GM18505 (cell line): ENCODE data around the gene CISTR.

Experiments
- ATAC-seq: cut with Tn5 transposase; IDR thresholded peaks from one replicate; pipeline ENCODE4 v1.9.1; 2021; ENCODE audit not compliant: unreplicated experiment
- POLR2A ChIP-seq: IDR thresholded peaks from 4 replicates; pipeline ENCODE4 v1.6.1; 2011; ENCODE audit warnings: borderline replicate concordance; ENCODE audit not compliant: insufficient read depth, insufficient read length; ENCODE audit errors: extremely low read depth

The CISTR gene

DNA sequence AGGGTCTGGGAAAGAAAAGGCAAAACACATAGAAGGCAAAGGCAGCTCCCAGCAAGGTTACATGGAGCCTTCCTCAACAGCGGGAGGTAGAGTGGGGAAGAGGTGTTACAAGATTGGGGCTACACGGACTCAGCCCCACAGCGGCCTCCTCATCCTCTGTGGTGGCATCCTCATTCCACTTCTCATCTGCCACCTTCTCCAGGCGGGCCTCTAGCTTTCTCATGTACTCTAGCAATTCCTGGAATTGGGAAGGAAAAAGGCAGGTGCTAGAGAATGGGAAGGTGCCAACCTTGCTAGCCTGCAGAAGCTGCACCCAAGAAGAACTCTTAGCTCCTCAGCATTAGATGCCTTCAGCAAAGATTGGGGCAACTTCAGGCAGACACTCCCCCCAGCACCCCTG is 37.8 kb downstream of the CISTR start:
- TF ChIP-seq POLR2A = no peak
- ATAC-seq = no peak

DNA sequence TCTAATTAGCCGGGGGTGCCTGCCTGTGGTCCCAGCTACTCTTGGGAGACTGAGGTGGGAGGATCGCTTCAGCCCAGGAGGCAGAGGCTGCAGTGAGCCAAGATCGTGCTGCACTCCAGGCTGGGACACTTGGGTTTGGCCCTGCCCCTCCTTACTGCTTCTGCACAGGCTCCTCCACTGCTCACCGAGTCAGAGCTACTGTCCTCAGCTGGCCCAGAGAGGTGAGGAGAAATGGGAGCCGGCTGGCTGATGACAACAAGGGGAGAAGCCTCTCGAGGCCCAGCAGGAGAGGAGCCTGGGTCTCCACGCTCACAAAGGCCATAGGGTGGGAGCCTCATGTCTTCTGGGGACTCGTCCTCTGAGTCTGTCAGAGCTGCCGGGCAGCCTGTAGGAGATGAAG is 38.3 kb downstream of the CISTR start:
- no peak for ATAC-seq

GRCh38 chr12:53712059-53712643 is 39.6 kb downstream of the CISTR start:
- TF ChIP-seq POLR2A = no peak
- no peak for ATAC-seq

More for the DNA sequence above, 38.3 kb downstream of the CISTR start:
- TF ChIP-seq POLR2A = no peak

DNA sequence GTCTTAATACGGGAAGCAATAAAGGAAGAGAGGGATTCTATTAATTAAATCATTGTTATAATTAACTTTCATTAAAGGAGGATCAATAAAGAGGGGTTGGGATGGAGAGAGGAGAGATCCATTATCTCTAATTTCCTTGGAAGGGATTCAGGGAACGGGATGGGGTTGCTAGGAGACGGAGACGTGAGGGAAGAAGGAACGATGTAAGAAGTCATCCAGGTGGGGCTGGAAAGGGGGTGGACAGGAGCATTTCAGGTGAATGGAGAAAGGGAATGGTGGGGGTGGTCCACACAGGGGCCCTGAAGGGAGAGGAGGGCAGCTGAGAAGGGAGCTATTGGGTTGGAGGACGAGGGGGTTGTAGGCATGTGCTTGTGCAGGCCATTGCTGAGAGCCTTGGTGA is 41.7 kb downstream of the CISTR start:
- TF ChIP-seq POLR2A = no peak
- no peak for ATAC-seq

DNA sequence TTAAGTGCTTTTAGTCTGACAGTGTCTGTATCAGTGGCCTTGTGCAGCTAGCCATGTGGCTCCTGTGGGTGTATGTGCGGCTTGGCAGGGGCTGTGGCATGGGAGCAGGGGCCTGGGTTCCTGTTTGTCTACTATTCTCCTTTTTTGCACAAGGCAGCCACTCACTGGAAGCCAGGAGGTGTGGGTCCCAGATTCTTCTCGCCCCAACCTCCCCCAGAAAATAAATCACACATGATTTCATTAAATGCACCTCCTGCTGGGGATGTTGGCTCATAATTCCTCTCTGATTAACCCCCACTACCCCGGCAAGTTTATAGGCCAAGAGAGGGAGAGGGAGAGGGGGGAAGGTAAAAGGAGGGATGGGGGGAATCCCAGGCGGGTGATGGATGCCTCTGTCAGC is 42.1 kb downstream of the CISTR start:
- no peak for TF ChIP-seq POLR2A
- ATAC-seq = no peak

DNA sequence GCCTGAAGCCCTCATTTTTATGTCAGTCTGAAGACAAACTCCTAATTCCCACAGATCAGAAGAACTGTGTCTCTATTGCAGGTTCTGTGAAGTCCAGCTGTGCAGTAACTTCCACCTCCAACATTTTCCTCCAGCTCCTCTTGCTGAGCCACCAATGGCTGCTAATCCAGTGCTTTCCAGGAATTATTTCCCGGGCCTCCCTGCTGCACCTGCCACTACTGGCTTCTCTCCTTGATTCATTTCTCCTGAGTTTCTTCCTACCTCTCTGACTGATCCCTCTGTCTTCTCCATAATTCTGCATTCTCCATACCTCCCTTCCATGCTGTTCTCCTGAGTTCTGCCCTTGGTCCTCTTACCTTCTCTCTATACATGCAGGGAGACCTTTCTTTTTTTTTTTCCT is 45.7 kb downstream of the CISTR start:
- ATAC-seq = no peak
- TF ChIP-seq POLR2A = no peak

DNA sequence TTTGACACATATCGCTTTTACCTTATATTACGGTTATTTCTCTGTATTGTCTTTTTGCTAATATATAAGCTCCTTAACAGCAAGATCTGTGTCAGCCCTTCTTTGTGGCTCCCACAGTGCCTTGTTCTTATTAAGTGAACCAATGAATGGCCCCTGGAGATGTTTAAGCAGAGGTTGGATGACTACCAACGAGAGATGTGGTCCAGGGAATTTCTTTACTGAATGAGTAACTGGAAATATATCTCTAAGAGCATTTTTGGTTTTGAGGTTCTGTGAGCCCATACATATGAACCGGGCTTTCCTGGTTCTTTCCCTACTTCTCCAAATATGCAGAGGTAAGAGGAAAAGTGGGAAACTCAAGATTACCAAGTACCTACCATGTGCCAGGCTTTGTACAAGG is 48.0 kb downstream of the CISTR start:
- ATAC-seq = no peak
- TF ChIP-seq POLR2A = no peak

GRCh38 chr12:53701518-53702264 is 50.1 kb downstream of the CISTR start:
- no peak for TF ChIP-seq POLR2A
- ATAC-seq = no peak

DNA sequence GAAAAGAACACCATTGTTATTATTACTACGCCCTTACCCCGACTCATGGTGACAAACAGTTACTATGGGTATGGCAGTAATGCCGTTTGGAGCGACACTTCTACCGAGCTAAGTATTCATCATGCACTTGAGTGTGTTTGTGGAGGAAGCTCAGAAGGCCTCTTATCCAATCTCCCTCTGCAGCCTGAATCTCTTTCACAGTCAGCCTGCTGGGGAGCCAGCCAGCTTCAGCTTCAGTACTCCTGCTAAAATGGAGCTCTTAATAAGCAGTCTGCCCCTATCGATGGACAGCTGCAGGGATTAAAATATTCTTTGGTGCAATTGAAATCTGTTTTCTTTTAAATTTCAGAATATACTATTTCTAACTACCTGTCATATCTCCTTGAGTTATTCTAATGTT is 51.2 kb downstream of the CISTR start:
- no peak for TF ChIP-seq POLR2A

GRCh38 chr12:53699678-53700025 is 52.1 kb downstream of the CISTR start:
- no peak for TF ChIP-seq POLR2A
- no peak for ATAC-seq

More for the DNA sequence above, 51.2 kb downstream of the CISTR start:
- no peak for ATAC-seq

DNA sequence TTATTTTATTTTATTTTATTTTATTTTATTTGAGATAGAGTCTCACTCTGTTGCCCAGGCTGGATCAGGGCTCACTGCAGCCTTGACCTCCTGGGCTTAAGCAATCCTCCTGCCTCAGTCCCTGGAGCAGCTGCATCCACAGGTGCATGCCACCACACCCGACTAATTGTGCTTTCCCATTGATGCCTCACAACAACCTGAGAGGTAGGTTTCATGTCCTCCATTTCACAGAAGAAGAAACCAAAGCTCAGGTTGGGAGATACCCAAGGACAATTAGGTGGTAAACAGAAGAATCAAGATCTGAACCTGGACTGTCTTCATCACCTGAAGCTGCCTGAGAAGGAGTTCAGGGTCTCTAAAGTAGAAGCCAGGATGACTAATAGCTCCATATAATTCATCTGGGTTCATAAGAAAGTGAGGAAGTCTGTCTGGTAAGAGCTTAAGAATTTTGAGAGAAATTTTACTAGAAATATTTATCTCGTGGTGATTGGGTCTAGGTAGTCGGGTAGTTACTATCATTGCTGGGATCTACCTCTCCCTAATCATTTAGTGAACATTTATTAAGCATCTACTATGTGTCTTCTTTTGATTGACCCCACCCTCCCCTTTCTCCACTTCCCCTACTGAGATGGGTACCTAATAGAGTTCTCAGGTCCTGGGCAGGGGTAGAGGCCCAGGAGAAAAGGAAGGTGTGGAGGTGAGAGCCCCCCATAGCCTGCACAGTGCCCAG is 52.7 kb downstream of the CISTR start:
- no peak for TF ChIP-seq POLR2A
- no peak for ATAC-seq

DNA sequence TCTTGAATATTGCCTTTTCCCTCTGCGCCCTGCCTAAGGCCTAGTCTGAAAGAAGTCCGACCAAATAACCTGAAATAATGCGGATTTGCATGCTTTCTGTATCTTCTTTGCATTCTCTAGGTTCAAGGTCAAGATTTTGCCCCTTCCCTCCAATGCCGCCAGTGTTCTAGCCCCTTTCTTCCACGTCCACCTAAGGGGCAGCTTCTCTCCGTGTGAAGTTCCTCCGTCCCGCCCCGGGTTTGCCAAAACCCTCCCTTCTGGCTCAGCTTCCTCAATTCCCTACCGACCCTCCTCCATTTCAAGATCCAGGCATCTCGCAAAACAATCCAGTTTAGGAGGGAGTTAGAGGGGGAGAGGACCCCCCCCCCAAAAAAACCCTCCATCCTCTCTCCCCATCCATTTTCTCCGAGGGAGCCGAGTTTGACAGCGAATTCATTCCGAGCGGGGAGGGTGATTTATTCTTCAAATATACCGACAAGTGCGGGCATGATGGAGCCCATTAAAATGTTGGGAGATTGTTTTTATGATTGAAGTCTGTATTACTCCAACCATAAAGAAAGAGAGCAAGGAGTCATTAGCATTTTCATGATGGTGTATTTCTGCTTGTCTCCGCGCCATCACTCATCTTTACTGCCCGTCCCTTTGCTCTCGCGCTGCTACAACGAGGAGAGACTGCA is 55.0 kb downstream of the CISTR start:
- TF ChIP-seq POLR2A = no peak

More for the DNA sequence above, 55.0 kb downstream of the CISTR start:
- no peak for ATAC-seq
